HG03575 (cell line): Measurements from ENCODE around the gene RIMOC1.
"Not testable (repeated sequence)": the region's sequence is repeated elsewhere in the genome, so short reads cannot be mapped to it uniquely, and the experiment has no call there.

Source experiments
- ATAC-seq: cut with Tn5 transposase; IDR thresholded peaks from one replicate; pipeline ENCODE4 v1.9.1; 2021; ENCODE audit not compliant: unreplicated experiment, insufficient number of reproducible peaks, low FRiP score; ENCODE audit errors: extremely low read depth

RIMOC1 gene

GRCh38 chr5:41940641-41941040 lies 36.5 kb downstream of the RIMOC1 start:
- no peak for ATAC-seq

- not testable (repeated sequence) for ATAC-seq
Measured at GRCh38 chr5:41945332-41945955, 41.3 kb downstream of the RIMOC1 start.

- ATAC-seq: no peak
Measured at GRCh38 chr5:41951224-41951623, 47.1 kb downstream of the RIMOC1 start.
